Hepatocyte (in vitro differentiated cells): Measurements from ENCODE around the gene DISC1.

Experiments
- EZH2 ChIP-seq: fragments of 200-600 bp; sonication (generic); IDR thresholded peaks from 2 replicates; pipeline ENCODE4 v1.6.1; 2016; ENCODE audit warnings: antibody characterized with exemption, mild to moderate bottlenecking, borderline replicate concordance
- TF ChIP-seq, protein P1 (sequence below): fragments of 200-600 bp; sonication (generic); IDR thresholded peaks from 2 replicates; pipeline ENCODE4 v1.5.1; 2016; ENCODE audit warnings: antibody characterized with exemption, mild to moderate bottlenecking; ENCODE audit not compliant: poor library complexity

GRCh38 chr1:231983588-231984193 is 357.1 kb downstream of the DISC1 start:
- no peak for TF ChIP-seq EZH2
- TF ChIP-seq, protein P1, sequence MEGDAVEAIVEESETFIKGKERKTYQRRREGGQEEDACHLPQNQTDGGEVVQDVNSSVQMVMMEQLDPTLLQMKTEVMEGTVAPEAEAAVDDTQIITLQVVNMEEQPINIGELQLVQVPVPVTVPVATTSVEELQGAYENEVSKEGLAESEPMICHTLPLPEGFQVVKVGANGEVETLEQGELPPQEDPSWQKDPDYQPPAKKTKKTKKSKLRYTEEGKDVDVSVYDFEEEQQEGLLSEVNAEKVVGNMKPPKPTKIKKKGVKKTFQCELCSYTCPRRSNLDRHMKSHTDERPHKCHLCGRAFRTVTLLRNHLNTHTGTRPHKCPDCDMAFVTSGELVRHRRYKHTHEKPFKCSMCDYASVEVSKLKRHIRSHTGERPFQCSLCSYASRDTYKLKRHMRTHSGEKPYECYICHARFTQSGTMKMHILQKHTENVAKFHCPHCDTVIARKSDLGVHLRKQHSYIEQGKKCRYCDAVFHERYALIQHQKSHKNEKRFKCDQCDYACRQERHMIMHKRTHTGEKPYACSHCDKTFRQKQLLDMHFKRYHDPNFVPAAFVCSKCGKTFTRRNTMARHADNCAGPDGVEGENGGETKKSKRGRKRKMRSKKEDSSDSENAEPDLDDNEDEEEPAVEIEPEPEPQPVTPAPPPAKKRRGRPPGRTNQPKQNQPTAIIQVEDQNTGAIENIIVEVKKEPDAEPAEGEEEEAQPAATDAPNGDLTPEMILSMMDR = no peak
